HG03103 (cell line): ENCODE results near the gene MVK.

Experiments used
- ATAC-seq: cut with Tn5 transposase; IDR thresholded peaks from one replicate; pipeline ENCODE4 v1.9.1; 2021; ENCODE audit warnings: low read depth; ENCODE audit not compliant: unreplicated experiment

MVK gene

GRCh38 chr12:109605599-109606228 is 32.1 kb downstream of the MVK start:
- ATAC-seq, result no peak

GRCh38 chr12:109606320-109607028 is 32.9 kb downstream of the MVK start:
- ATAC-seq, result no peak

GRCh38 chr12:109607618-109608017 is 34.0 kb downstream of the MVK start:
- ATAC-seq, result no peak

GRCh38 chr12:109608270-109608669 is 34.7 kb downstream of the MVK start:
- ATAC-seq, result no peak

GRCh38 chr12:109608793-109609192 is 35.2 kb downstream of the MVK start:
- no peak for ATAC-seq

- no peak for ATAC-seq
These were observed 35.7 kb downstream of the MVK start for GRCh38 chr12:109609342-109609741.

GRCh38 chr12:109610523-109610922 is 36.9 kb downstream of the MVK start:
- no peak for ATAC-seq

GRCh38 chr12:109611223-109611622 is 37.6 kb downstream of the MVK start:
- no peak for ATAC-seq

GRCh38 chr12:109612003-109612402 is 38.4 kb downstream of the MVK start:
- ATAC-seq, result no peak

- ATAC-seq, result no peak
These were observed 39.4 kb downstream of the MVK start for GRCh38 chr12:109612975-109613502.

GRCh38 chr12:109613649-109614455 is 40.3 kb downstream of the MVK start:
- no peak for ATAC-seq

GRCh38 chr12:109615556-109616229 is 42.1 kb downstream of the MVK start:
- ATAC-seq, result no peak

- no peak for ATAC-seq
These were observed 43.9 kb downstream of the MVK start for GRCh38 chr12:109617491-109617890.

GRCh38 chr12:109618082-109618481 is 44.5 kb downstream of the MVK start:
- no peak for ATAC-seq

GRCh38 chr12:109619002-109619604 is 45.5 kb downstream of the MVK start:
- ATAC-seq, result no peak

- no peak for ATAC-seq
These were observed 47.7 kb downstream of the MVK start for GRCh38 chr12:109621211-109621694.

- no peak for ATAC-seq
These were observed 48.3 kb downstream of the MVK start for GRCh38 chr12:109621901-109622364.

- ATAC-seq, result no peak
These were observed 50.9 kb downstream of the MVK start for GRCh38 chr12:109624467-109624866.

- ATAC-seq, result no peak
These were observed 51.6 kb downstream of the MVK start for GRCh38 chr12:109625131-109625559.
